CD14-positive monocyte (primary cell): ENCODE results near the gene XXYLT1. TPM values are rescaled to one million over a fixed set of nuclear protein-coding genes. Genes with fewer than 3 reads are reported as not detected.

Experiments
- DNase-seq, 3 donors: peaks; one replicate each; pipeline ENCODE4 v3.0.0-alpha.2; 2011 to 2022
- H2AFZ ChIP-seq: 2 replicates; pipeline ENCODE4 v1.6.0; 2012; ENCODE audit warnings: mild to moderate bottlenecking, low read depth, low read length, inconsistent platforms; ENCODE audit not compliant: insufficient read depth, poor library complexity, severe bottlenecking
- H3K27ac ChIP-seq, 2 donors: 1 replicate in 1 of 2; 2 replicates in 1 of 2; pipeline ENCODE4 v1.5.1; 2012 to 2013; ENCODE audit warnings: low read length in 2 of 2, control low read depth in 1 of 2, inconsistent platforms in 1 of 2, low read depth in 1 of 2, mild to moderate bottlenecking in 1 of 2
- H3K27me3 ChIP-seq, 2 donors: one replicate each; pipeline versions ENCODE4 v1.6.0 to v1.6.1; 2011 to 2013; ENCODE audit warnings: low read length in 2 of 2; ENCODE audit not compliant: control insufficient read depth in 2 of 2, insufficient read depth in 2 of 2
- H3K36me3 ChIP-seq, 2 donors: replicated peaks in 1 of 2; 1 replicate in 1 of 2; 2 replicates in 1 of 2; pipeline versions ENCODE4 v1.5.1 to v1.6.1; 2012 to 2013; ENCODE audit warnings: low read length in 2 of 2, control low read depth in 1 of 2, inconsistent platforms in 1 of 2, mild to moderate bottlenecking in 1 of 2; ENCODE audit not compliant: insufficient read depth in 2 of 2, control insufficient read depth in 1 of 2
- H3K4me1 ChIP-seq, 2 donors: 1 replicate in 1 of 2; 2 replicates in 1 of 2; pipeline versions ENCODE4 v1.5.1 to v1.6.1; 2012 to 2013; ENCODE audit warnings: low read length in 2 of 2, control low read depth in 1 of 2, inconsistent platforms in 1 of 2, mild to moderate bottlenecking in 1 of 2, moderate library complexity in 1 of 2; ENCODE audit not compliant: insufficient read depth in 2 of 2, control insufficient read depth in 1 of 2
- H3K4me2 ChIP-seq: replicated peaks from 2 replicates; pipeline ENCODE3; 2012; ENCODE audit warnings: low read length, moderate library complexity, mild to moderate bottlenecking; ENCODE audit not compliant: poor library complexity, severe bottlenecking; ENCODE audit errors: extremely low read depth
- H3K4me3 ChIP-seq, 3 experiments: fragments of 200-600 bp in 1 of 3; sonication (generic) in 1 of 3; replicated peaks in 1 of 3; 1 replicate in 2 of 3; 2 replicates in 1 of 3; pipeline ENCODE4 v1.5.1; 2011 to 2013; ENCODE audit warnings: low read length in 3 of 3, mild to moderate bottlenecking in 3 of 3, control low read depth in 2 of 3, low read depth in 2 of 3, inconsistent platforms in 1 of 3, moderate library complexity in 1 of 3
- H3K79me2 ChIP-seq: 2 replicates; pipeline ENCODE4 v1.6.0; 2012; ENCODE audit warnings: mild to moderate bottlenecking, control low read depth, inconsistent platforms, low read length, moderate library complexity; ENCODE audit not compliant: insufficient read depth
- H3K9ac ChIP-seq: 2 replicates; pipeline ENCODE4 v1.6.0; 2017; ENCODE audit warnings: low read length, mild to moderate bottlenecking; ENCODE audit not compliant: insufficient read depth, poor library complexity, severe bottlenecking
- H3K9me3 ChIP-seq, 2 donors: replicated peaks in 1 of 2; 1 replicate in 1 of 2; 2 replicates in 1 of 2; pipeline versions ENCODE4 v1.5.1 to v1.6.1; 2012 to 2013; ENCODE audit warnings: low read length in 2 of 2, control low read depth in 1 of 2; ENCODE audit not compliant: control insufficient read depth in 1 of 2, insufficient read depth in 1 of 2
- H4K20me1 ChIP-seq: 2 replicates; pipeline ENCODE4 v1.6.0; 2012; ENCODE audit warnings: mild to moderate bottlenecking, low read length, control low read depth, moderate library complexity; ENCODE audit not compliant: insufficient read depth
- H3K27ac Mint-ChIP-seq, 7 donors: one replicate each; pipeline ENCODE4 v1.8.0; 2020; ENCODE audit warnings: mild to moderate bottlenecking in 7 of 7, mixed read lengths in 7 of 7, moderate library complexity in 6 of 7, inconsistent platforms in 2 of 7
- H3K27me3 Mint-ChIP-seq, 3 donors: one replicate each; pipeline ENCODE4 v1.8.0; 2021 to 2022; ENCODE audit warnings: low read depth in 3 of 3, mild to moderate bottlenecking in 3 of 3, mixed read lengths in 3 of 3, moderate library complexity in 3 of 3, inconsistent platforms in 1 of 3
- H3K36me3 Mint-ChIP-seq, 2 donors: one replicate each; pipeline ENCODE4 v1.8.0; 2020; ENCODE audit warnings: mixed read lengths in 2 of 2, inconsistent platforms in 1 of 2, mild to moderate bottlenecking in 1 of 2
- H3K4me1 Mint-ChIP-seq: one replicate; pipeline ENCODE4 v1.8.0; 2020; ENCODE audit warnings: mild to moderate bottlenecking, mixed read lengths
- H3K4me3 Mint-ChIP-seq, 2 donors: one replicate each; pipeline ENCODE4 v1.8.0; 2020; ENCODE audit warnings: mild to moderate bottlenecking in 2 of 2, mixed read lengths in 2 of 2, moderate library complexity in 1 of 2
- H3K9me3 Mint-ChIP-seq, 7 donors: one replicate each; pipeline ENCODE4 v1.8.0; 2020 to 2022; ENCODE audit warnings: mixed read lengths in 7 of 7, mild to moderate bottlenecking in 6 of 7, moderate library complexity in 6 of 7, inconsistent platforms in 2 of 7
- CTCF ChIP-seq: fragments of 200-600 bp; IDR thresholded peaks from one replicate; pipeline ENCODE4 v1.8.0; 2022; ENCODE audit warnings: antibody characterized with exemption, mild to moderate bottlenecking
- WGBS: methylation state at CpG from one replicate; pipeline ENCODE4 v1.1.5; 2013; ENCODE audit warnings: missing lambda C conversion rate; ENCODE audit not compliant: insufficient coverage; 5-methylcytosine and 5-hydroxymethylcytosine counted together
- intact Hi-C, 2 donors: fragments of 100-400 bp; cut with micrococcal nuclease; formaldehyde crosslinking; loops; one replicate each; pipeline versions ENCODE4 v1.15.0 to v1.15.1; 2023
- polyA plus RNA-seq, 3 donors: library from polyadenylated mRNA; depleted of rRNA in 1 of 3; unstranded in 2 of 3; stranded (reverse) in 1 of 3; fragments of 300-500 nt in 2 of 3; fragments of >200 nt in 1 of 3; fragmentation: Illumina TruSeq in 2 of 3; gene quantifications; 1 replicate in 2 of 3; 2 replicates in 1 of 3; pipeline ENCODE4 v1.2.3, GENCODE V29; 2012 to 2021

XXYLT1 gene
- polyA plus RNA-seq, 3 donors = 11.8 to 13.5 (median 13.2) TPM

- intact Hi-C loops = no loop called here
- no peaks in the 10 kb centered on the region for H3K9me3 ChIP-seq
- no peaks in the 10 kb centered on the region for H3K36me3 ChIP-seq
- peaks cover 9 to 16% of the 10 kb centered on the region in 2 donors for H3K4me1 ChIP-seq
- Mint-ChIP-seq H3K4me1 (peaks cover 25% of the 10 kb centered on the region), H3K4me3 (no peak overlapping the region), H3K27me3 (peaks cover 0 to 4% (median 3%) of the 10 kb centered on the region in 3 donors), H3K9me3 (peaks cover 0 to 3% (median 0%) of the 10 kb centered on the region in 7 donors), H3K27ac (no peak overlapping the region), H3K36me3 (peaks cover 3 to 5% of the 10 kb centered on the region in 2 donors)
- no peak for DNase-seq
- peaks cover 14% of the 10 kb centered on the region for H4K20me1 ChIP-seq
- H2AFZ ChIP-seq = no peak overlapping the region
- no peak overlapping the region for H3K9ac ChIP-seq
- no peak overlapping the region for H3K27ac ChIP-seq
- H3K79me2 ChIP-seq = no peaks in the 10 kb centered on the region
- WGBS = 47% methylated on average over 2 of the region's 3 CpGs
- no peaks in the 10 kb centered on the region for H3K27me3 ChIP-seq
- H3K4me2 ChIP-seq = no peak overlapping the region
- H3K4me3 ChIP-seq = no peak overlapping the region
- TF ChIP-seq CTCF = no peak
Observed at GRCh38 chr3:195207731-195208130, 63.2 kb downstream of the XXYLT1 start.

- H4K20me1 ChIP-seq = peaks cover 14% of the 10 kb centered on the region
- no peak for DNase-seq
- no peaks in the 10 kb centered on the region for H3K36me3 ChIP-seq
- intact Hi-C loops = no loop called here
- H3K27ac ChIP-seq = no peak overlapping the region
- Mint-ChIP-seq H3K9me3 (peaks cover 0 to 3% (median 0%) of the 10 kb centered on the region in 7 donors), H3K36me3 (peaks cover 3 to 5% of the 10 kb centered on the region in 2 donors), H3K27me3 (peaks cover 0 to 4% (median 3%) of the 10 kb centered on the region in 3 donors), H3K4me1 (peaks cover 25% of the 10 kb centered on the region), H3K27ac (no peak overlapping the region), H3K4me3 (no peak overlapping the region)
- 98% methylated on average over 8 of the region's 9 CpGs for WGBS
- no peaks in the 10 kb centered on the region for H3K27me3 ChIP-seq
- H3K4me2 ChIP-seq = no peak overlapping the region
- H3K4me3 ChIP-seq = no peak overlapping the region
- no peak for TF ChIP-seq CTCF
- no peak overlapping the region for H2AFZ ChIP-seq
- H3K4me1 ChIP-seq = peaks cover 9 to 16% of the 10 kb centered on the region in 2 donors
- no peak overlapping the region for H3K9ac ChIP-seq
- no peaks in the 10 kb centered on the region for H3K9me3 ChIP-seq
- H3K79me2 ChIP-seq = no peaks in the 10 kb centered on the region
Observed at GRCh38 chr3:195207056-195207455, 63.9 kb downstream of the XXYLT1 start.
